Measurements from ENCODE around the gene LRRC59. TPM values are rescaled to one million over a fixed set of nuclear protein-coding genes. Genes with fewer than 3 reads are reported as not detected.

LRRC59 gene
- total and polyA plus RNA-seq, 11 donors = 13.7 to 150 (median 28.6) TPM

- intact Hi-C loops (cut with DNase I) = loop anchor here in 4 of 10 donors (5.0 to 10.0 kb wide), 3 partner anchors 110 to 260 kb away; partner anchors contain the start of gene RSAD1 (in 3 of the 4)
- H3K9me3 ChIP-seq = no peaks in the 10 kb centered on the region
- H3K36me3 ChIP-seq = peaks cover 0 to 61% (median 57%) of the 10 kb centered on the region in 9 donors
- ATAC-seq (no peak), DNase-seq (no peak)
- H3K4me1 ChIP-seq = peaks cover 0 to 39% (median 8%) of the 10 kb centered on the region in 12 donors
- no peak overlapping the region for H3K4me3 ChIP-seq
- no peaks in the 10 kb centered on the region for H3K27me3 ChIP-seq
- TF ChIP-seq CTCF (IDR thresholded peaks at IDR 0.05) (no peak), POLR2A (IDR thresholded peaks at IDR 0.05) (no peak)
- 66 to 73% (median 70%) methylated on average over 8 to 9 of the region's 9 CpGs for WGBS, 4 donors
- no peak overlapping the region for H3K27ac ChIP-seq
These were observed 32.6 kb downstream of the LRRC59 start for GRCh38 chr17:50364715-50365114.

DNA sequence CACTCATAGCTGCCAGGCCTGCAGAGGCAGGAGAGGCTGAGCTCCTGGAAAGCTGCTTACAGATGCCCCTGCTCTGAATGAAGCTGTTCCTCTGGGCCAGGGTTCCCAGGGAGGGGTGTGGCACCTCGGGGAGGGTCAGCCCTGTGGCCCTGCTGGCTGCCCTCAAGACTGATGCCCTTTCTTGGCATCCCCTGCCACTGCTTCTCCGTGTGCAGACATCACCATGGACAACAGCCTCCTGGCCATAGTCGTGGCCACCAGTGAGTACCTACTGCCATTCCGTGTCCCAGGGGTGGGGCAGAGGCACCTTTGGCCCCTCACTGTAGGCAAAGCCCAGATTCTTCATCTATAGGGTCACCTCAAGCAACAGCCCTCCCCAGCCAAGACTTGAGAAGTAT is 33.3 kb downstream of the LRRC59 start:
- no peaks in the 10 kb centered on the region for H3K9me3 ChIP-seq
- peaks cover 0 to 61% (median 55%) of the 10 kb centered on the region in 9 donors for H3K36me3 ChIP-seq
- intact Hi-C loops (cut with DNase I) = loop anchor here in 4 of 10 donors (5.0 to 10.0 kb wide), 3 partner anchors 111 to 259 kb away; partner anchors contain the start of gene RSAD1 (in 3 of the 4)
- no peaks in the 10 kb centered on the region for H3K27me3 ChIP-seq
- no peak for TF ChIP-seq CTCF (IDR thresholded peaks at IDR 0.05)
- no peak for TF ChIP-seq POLR2A (IDR thresholded peaks at IDR 0.05)
- ATAC-seq (no peak), DNase-seq (no peak)
- no peak overlapping the region for H3K27ac ChIP-seq
- 38 to 77% (median 60%) methylated on average over 2 to 4 of the region's 4 CpGs for WGBS, 4 donors
- H3K4me1 ChIP-seq = peaks cover 0 to 45% (median 10%) of the 10 kb centered on the region in 12 donors
- no peak overlapping the region for H3K4me3 ChIP-seq

DNA sequence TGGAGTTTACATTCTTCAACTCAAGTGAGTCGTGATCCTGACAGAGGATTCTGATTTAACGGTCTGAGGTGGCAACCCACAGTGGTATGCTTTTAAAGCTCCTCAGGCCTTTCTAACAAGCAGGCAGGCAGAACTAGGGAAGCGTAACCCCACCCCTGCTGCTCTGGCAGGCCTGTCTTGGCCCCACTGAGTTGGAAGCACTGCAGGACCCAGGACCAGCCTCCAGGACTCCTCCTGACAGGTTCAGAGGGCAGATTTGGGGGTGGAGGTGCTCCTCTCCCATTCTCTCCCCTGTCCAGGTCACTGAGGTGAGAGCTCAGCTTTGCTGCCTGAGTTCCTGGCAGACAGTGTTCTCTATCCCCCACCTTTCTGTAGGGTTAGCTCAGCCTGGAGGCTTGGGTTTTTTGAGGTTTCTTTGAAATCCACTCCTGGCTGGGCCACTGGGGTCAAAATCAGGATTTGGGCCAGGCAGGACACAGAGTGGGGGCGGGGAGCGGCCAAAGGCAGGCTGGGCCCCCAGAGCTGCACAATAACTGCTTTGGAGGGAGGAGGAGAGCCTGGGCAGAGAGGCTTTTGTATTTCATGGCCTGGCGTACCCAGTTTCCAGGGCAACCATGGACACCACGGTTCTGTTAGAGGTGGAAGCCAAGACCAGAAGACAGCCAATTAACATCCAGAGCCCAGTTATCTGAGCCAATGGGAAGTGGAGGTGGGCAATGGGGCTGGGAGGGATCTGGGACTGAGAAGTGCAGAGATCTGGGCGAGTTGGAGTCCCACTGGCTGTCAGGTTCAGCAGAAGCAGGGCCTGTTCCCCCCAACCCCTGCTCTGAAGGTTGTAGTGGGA is 33.9 kb downstream of the LRRC59 start:
- H3K27me3 ChIP-seq = no peaks in the 10 kb centered on the region
- H3K27ac ChIP-seq = no peak overlapping the region
- H3K9me3 ChIP-seq = no peaks in the 10 kb centered on the region
- H3K4me3 ChIP-seq = no peak overlapping the region
- DNase-seq (no peak), ATAC-seq (no peak)
- H3K36me3 ChIP-seq = peaks cover 0 to 61% (median 55%) of the 10 kb centered on the region in 9 donors
- peaks cover 0 to 48% (median 10%) of the 10 kb centered on the region in 12 donors for H3K4me1 ChIP-seq
- intact Hi-C loops (cut with DNase I) = loop anchor here in 4 of 10 donors (5.0 to 10.0 kb wide), 3 partner anchors 111 to 259 kb away; partner anchors contain the start of gene RSAD1 (in 3 of the 4)
- TF ChIP-seq POLR2A (IDR thresholded peaks at IDR 0.05) (no peak), CTCF (IDR thresholded peaks at IDR 0.05) (no peak)
- 59 to 68% (median 65%) methylated on average over 8 of the region's 8 CpGs for WGBS, 4 donors

- DNase-seq = no peak
- Histone ChIP-seq H3K4me1 (peaks cover 0 to 48% (median 10%) of the 10 kb centered on the region in 12 donors), H3K27me3 (no peaks in the 10 kb centered on the region), H3K9me3 (no peaks in the 10 kb centered on the region), H3K36me3 (peaks cover 0 to 61% (median 55%) of the 10 kb centered on the region in 9 donors), H3K4me3 (no peak overlapping the region), H3K27ac (no peak overlapping the region)
- no peak for ATAC-seq
- WGBS, 4 donors = 73 to 80% (median 75%) methylated on average over 7 of the region's 7 CpGs
- no peak for TF ChIP-seq POLR2A (IDR thresholded peaks at IDR 0.05)
- intact Hi-C loops (cut with DNase I) = loop anchor here in 4 of 10 donors (5.0 to 10.0 kb wide), 3 partner anchors 112 to 258 kb away; partner anchors contain the start of gene RSAD1 (in 3 of the 4)
These were observed 34.7 kb downstream of the LRRC59 start for GRCh38 chr17:50362661-50363060.
